ENCODE measurements around the gene PRPF8.

DNA sequence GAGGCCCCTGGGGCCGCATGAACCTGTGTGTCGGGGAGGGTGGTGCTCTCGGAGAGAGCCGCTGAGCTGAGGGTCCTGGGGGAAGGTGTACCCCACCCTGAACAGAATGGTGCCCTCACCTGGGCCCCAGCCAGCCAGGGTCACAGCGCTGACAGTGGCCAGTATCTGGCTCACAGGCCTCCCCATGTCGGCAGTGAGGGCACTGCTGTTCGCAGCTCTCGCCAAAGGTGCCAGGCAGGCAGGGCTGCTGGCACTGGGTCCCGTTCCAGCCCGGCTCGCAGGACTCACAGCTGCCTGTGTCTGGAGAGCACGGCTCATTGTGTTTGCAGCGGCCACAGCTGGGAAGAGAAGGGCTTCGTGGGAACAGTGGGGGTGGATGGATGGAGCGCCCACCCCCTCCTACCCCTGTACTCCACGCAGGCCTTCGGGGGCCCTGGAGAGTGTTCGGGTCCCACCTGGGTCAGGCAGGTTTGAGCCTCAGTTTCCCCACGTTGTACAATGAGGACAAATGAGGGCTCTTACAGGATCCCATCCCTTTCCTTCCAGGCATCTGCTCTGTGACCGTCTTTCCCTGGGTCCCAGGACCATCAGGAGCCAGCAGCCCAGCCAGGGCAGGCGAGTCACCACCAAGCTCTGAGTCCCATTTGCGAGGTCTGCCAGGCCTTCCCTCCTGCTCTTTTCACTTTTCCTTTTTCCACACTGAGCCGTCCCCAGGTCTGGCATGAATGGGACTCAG lies 44.2 kb downstream of the PRPF8 start:
- TF ChIP-seq, protein P1, sequence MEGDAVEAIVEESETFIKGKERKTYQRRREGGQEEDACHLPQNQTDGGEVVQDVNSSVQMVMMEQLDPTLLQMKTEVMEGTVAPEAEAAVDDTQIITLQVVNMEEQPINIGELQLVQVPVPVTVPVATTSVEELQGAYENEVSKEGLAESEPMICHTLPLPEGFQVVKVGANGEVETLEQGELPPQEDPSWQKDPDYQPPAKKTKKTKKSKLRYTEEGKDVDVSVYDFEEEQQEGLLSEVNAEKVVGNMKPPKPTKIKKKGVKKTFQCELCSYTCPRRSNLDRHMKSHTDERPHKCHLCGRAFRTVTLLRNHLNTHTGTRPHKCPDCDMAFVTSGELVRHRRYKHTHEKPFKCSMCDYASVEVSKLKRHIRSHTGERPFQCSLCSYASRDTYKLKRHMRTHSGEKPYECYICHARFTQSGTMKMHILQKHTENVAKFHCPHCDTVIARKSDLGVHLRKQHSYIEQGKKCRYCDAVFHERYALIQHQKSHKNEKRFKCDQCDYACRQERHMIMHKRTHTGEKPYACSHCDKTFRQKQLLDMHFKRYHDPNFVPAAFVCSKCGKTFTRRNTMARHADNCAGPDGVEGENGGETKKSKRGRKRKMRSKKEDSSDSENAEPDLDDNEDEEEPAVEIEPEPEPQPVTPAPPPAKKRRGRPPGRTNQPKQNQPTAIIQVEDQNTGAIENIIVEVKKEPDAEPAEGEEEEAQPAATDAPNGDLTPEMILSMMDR (IDR thresholded peaks at IDR 0.05; ENCODE audit: borderline replicate concordance, extremely low read depth, low read length, poor library complexity, severe bottlenecking), result no peak
- TF ChIP-seq EZH2 (IDR thresholded peaks at IDR 0.05; ENCODE audit: borderline replicate concordance, low read depth, low read length, severe bottlenecking), result no peak

Data from DND-41 (cell line).